Measurements from ENCODE around the gene ASMT.
"Not testable (repeated sequence)": the region's sequence is repeated elsewhere in the genome, so short reads cannot be mapped to it uniquely, and the experiment has no call there.

ASMT gene

GRCh38 chrX:1681439-1681838, 66.6 kb downstream of the ASMT start:
- H3K4me3 ChIP-seq (ENCODE audit: low read length), result no peak overlapping the region
- H3K36me3 ChIP-seq (ENCODE audit: control insufficient read depth, insufficient read depth, low read length), result no peaks in the 10 kb centered on the region
- no peaks in the 10 kb centered on the region for H3K4me1 ChIP-seq (ENCODE audit: control insufficient read depth, low read depth, low read length)
- no peak overlapping the region for H3K23ac ChIP-seq (ENCODE audit: low read length)
- H3K27ac ChIP-seq (ENCODE audit: low read depth, low read length), result no peak overlapping the region
- H2BK15ac ChIP-seq (replicated peaks; ENCODE audit: low read depth), result no peak overlapping the region
- H3K79me1 ChIP-seq (ENCODE audit: low read length), result no peaks in the 10 kb centered on the region
- H3K18ac ChIP-seq (ENCODE audit: low read length), result no peak overlapping the region
- no peak overlapping the region for H2BK5ac ChIP-seq (ENCODE audit: low read length)
- no peaks in the 10 kb centered on the region for H3K79me2 ChIP-seq (ENCODE audit: control insufficient read depth, insufficient read depth, low read length)
- no peak for DNase-seq
- H3K4ac ChIP-seq (ENCODE audit: low read depth, low read length), result no peak overlapping the region
- no peak overlapping the region for H3K56ac ChIP-seq (ENCODE audit: low read length)
- H3K9ac ChIP-seq (ENCODE audit: low read length), result no peak overlapping the region
- H4K8ac ChIP-seq (ENCODE audit: low read depth, low read length), result no peak overlapping the region
- no peak overlapping the region for H2BK120ac ChIP-seq (ENCODE audit: low read depth, low read length)
- H4K5ac ChIP-seq (ENCODE audit: low read length), result no peak overlapping the region
- no peak overlapping the region for H3K4me2 ChIP-seq (ENCODE audit: low read length)
- H3K27me3 ChIP-seq (ENCODE audit: insufficient read depth, low read length, poor library complexity), result no peaks in the 10 kb centered on the region
- H2AK5ac ChIP-seq (ENCODE audit: low read length), result no peak overlapping the region

- not testable (repeated sequence) for H3K36me3 ChIP-seq (ENCODE audit: control insufficient read depth, insufficient read depth, low read length); H3K27me3 ChIP-seq (ENCODE audit: insufficient read depth, low read length, poor library complexity); H3K18ac ChIP-seq (ENCODE audit: low read length); H2BK5ac ChIP-seq (ENCODE audit: low read length); H3K9ac ChIP-seq (ENCODE audit: low read length); H3K23ac ChIP-seq (ENCODE audit: low read length); H2AK5ac ChIP-seq (ENCODE audit: low read length); H2BK120ac ChIP-seq (ENCODE audit: low read depth, low read length); H3K4me1 ChIP-seq (ENCODE audit: control insufficient read depth, low read depth, low read length); H3K4me3 ChIP-seq (ENCODE audit: low read length); H3K79me2 ChIP-seq (ENCODE audit: control insufficient read depth, insufficient read depth, low read length); H2BK15ac ChIP-seq (replicated peaks; ENCODE audit: low read depth); H4K8ac ChIP-seq (ENCODE audit: low read depth, low read length); DNase-seq; H3K27ac ChIP-seq (ENCODE audit: low read depth, low read length); H3K4me2 ChIP-seq (ENCODE audit: low read length); H4K5ac ChIP-seq (ENCODE audit: low read length); H3K4ac ChIP-seq (ENCODE audit: low read depth, low read length); H3K56ac ChIP-seq (ENCODE audit: low read length); H3K79me1 ChIP-seq (ENCODE audit: low read length)
Observed at GRCh38 chrX:1681856-1682255, 67.0 kb downstream of the ASMT start.

DNA sequence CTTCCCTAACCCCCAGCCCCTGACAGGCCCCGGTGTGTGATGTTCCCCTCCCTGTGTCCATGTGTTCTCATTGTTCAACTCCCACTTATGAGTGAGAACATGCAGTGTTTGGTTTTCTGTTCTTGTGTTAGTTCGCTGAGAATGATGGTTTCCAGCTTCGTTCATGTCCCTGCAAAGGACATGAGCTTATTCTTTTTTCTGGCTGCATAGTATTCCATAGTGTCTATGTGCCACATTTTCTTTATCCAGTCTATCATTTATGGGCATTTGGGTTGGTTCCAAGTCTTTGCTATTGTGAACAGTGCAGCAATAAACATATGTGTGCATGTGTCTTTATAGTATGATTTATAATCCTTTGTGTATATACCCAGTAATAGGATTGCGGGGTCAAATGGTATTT, 67.6 kb downstream of the ASMT start:
- not testable (repeated sequence) for H3K4me2 ChIP-seq (ENCODE audit: low read length); H3K79me2 ChIP-seq (ENCODE audit: control insufficient read depth, insufficient read depth, low read length); H2AK5ac ChIP-seq (ENCODE audit: low read length); H4K5ac ChIP-seq (ENCODE audit: low read length); H3K4me3 ChIP-seq (ENCODE audit: low read length); H3K79me1 ChIP-seq (ENCODE audit: low read length); H2BK120ac ChIP-seq (ENCODE audit: low read depth, low read length); H3K27me3 ChIP-seq (ENCODE audit: insufficient read depth, low read length, poor library complexity); H3K4ac ChIP-seq (ENCODE audit: low read depth, low read length); H3K4me1 ChIP-seq (ENCODE audit: control insufficient read depth, low read depth, low read length); H2BK5ac ChIP-seq (ENCODE audit: low read length); H4K8ac ChIP-seq (ENCODE audit: low read depth, low read length); H2BK15ac ChIP-seq (replicated peaks; ENCODE audit: low read depth); H3K56ac ChIP-seq (ENCODE audit: low read length); DNase-seq; H3K36me3 ChIP-seq (ENCODE audit: control insufficient read depth, insufficient read depth, low read length); H3K23ac ChIP-seq (ENCODE audit: low read length); H3K18ac ChIP-seq (ENCODE audit: low read length); H3K9ac ChIP-seq (ENCODE audit: low read length); H3K27ac ChIP-seq (ENCODE audit: low read depth, low read length)
- no CpG with 5 or more reads among the region's 4 CpGs for WGBS (ENCODE audit: extremely low coverage, insufficient coverage, low lambda C conversion rate)

DNA sequence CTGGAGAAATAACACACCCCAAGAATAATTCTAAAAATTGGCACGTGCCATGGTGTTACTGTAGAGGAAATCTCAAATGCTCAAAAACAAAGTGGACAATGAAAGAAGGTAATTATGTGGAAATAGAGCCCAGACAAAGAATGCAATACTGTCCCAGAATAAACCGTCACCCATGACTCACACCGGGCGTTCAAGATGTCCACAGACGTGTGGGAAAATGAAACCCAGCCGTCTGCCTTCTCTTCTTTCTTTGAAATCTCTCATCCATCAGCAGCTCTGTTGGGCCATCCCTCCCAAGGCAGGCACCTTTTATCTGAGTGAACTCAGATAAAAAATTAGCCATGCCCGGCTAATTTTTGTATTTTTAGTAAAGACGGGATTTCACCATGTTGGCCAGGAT, 70.0 kb downstream of the ASMT start:
- not testable (repeated sequence) for H3K4ac ChIP-seq (ENCODE audit: low read depth, low read length); H3K79me1 ChIP-seq (ENCODE audit: low read length); H2BK15ac ChIP-seq (replicated peaks; ENCODE audit: low read depth); H3K4me2 ChIP-seq (ENCODE audit: low read length); H3K79me2 ChIP-seq (ENCODE audit: control insufficient read depth, insufficient read depth, low read length); H2BK120ac ChIP-seq (ENCODE audit: low read depth, low read length); H3K36me3 ChIP-seq (ENCODE audit: control insufficient read depth, insufficient read depth, low read length); H3K4me1 ChIP-seq (ENCODE audit: control insufficient read depth, low read depth, low read length); H3K9ac ChIP-seq (ENCODE audit: low read length); H4K8ac ChIP-seq (ENCODE audit: low read depth, low read length); H2AK5ac ChIP-seq (ENCODE audit: low read length); H3K23ac ChIP-seq (ENCODE audit: low read length); DNase-seq; H3K4me3 ChIP-seq (ENCODE audit: low read length); H3K56ac ChIP-seq (ENCODE audit: low read length); H3K18ac ChIP-seq (ENCODE audit: low read length); H2BK5ac ChIP-seq (ENCODE audit: low read length); H3K27me3 ChIP-seq (ENCODE audit: insufficient read depth, low read length, poor library complexity); H3K27ac ChIP-seq (ENCODE audit: low read depth, low read length); H4K5ac ChIP-seq (ENCODE audit: low read length)
- WGBS (ENCODE audit: extremely low coverage, insufficient coverage, low lambda C conversion rate), result no CpG with 5 or more reads among the region's 8 CpGs

- H3K4me2 ChIP-seq (ENCODE audit: low read length); H3K36me3 ChIP-seq (ENCODE audit: control insufficient read depth, insufficient read depth, low read length); H2BK5ac ChIP-seq (ENCODE audit: low read length); H3K23ac ChIP-seq (ENCODE audit: low read length); H3K27me3 ChIP-seq (ENCODE audit: insufficient read depth, low read length, poor library complexity); H2BK120ac ChIP-seq (ENCODE audit: low read depth, low read length); H3K79me2 ChIP-seq (ENCODE audit: control insufficient read depth, insufficient read depth, low read length); H3K4me1 ChIP-seq (ENCODE audit: control insufficient read depth, low read depth, low read length); H4K5ac ChIP-seq (ENCODE audit: low read length); H2BK15ac ChIP-seq (replicated peaks; ENCODE audit: low read depth); H3K56ac ChIP-seq (ENCODE audit: low read length); H2AK5ac ChIP-seq (ENCODE audit: low read length); H3K79me1 ChIP-seq (ENCODE audit: low read length); H3K4me3 ChIP-seq (ENCODE audit: low read length); H3K27ac ChIP-seq (ENCODE audit: low read depth, low read length); H3K9ac ChIP-seq (ENCODE audit: low read length); DNase-seq; H3K4ac ChIP-seq (ENCODE audit: low read depth, low read length); H3K18ac ChIP-seq (ENCODE audit: low read length); H4K8ac ChIP-seq (ENCODE audit: low read depth, low read length): not testable (repeated sequence)
- no CpG with 5 or more reads among the region's 3 CpGs for WGBS (ENCODE audit: extremely low coverage, insufficient coverage, low lambda C conversion rate)
Observed at GRCh38 chrX:1685444-1685880, 70.6 kb downstream of the ASMT start.

- H3K18ac ChIP-seq (ENCODE audit: low read length), result no peak overlapping the region
- H3K27me3 ChIP-seq (ENCODE audit: insufficient read depth, low read length, poor library complexity), result no peaks in the 10 kb centered on the region
- no peak overlapping the region for H3K4me3 ChIP-seq (ENCODE audit: low read length)
- no peak overlapping the region for H2BK5ac ChIP-seq (ENCODE audit: low read length)
- no peak overlapping the region for H3K27ac ChIP-seq (ENCODE audit: low read depth, low read length)
- no peaks in the 10 kb centered on the region for H3K4me1 ChIP-seq (ENCODE audit: control insufficient read depth, low read depth, low read length)
- no peak overlapping the region for H3K56ac ChIP-seq (ENCODE audit: low read length)
- H2AK5ac ChIP-seq (ENCODE audit: low read length), result no peak overlapping the region
- no peaks in the 10 kb centered on the region for H3K79me1 ChIP-seq (ENCODE audit: low read length)
- no peak overlapping the region for H4K5ac ChIP-seq (ENCODE audit: low read length)
- no peak overlapping the region for H4K8ac ChIP-seq (ENCODE audit: low read depth, low read length)
- no peak overlapping the region for H3K9ac ChIP-seq (ENCODE audit: low read length)
- H3K36me3 ChIP-seq (ENCODE audit: control insufficient read depth, insufficient read depth, low read length), result no peaks in the 10 kb centered on the region
- no CpG with 5 or more reads among the region's 2 CpGs for WGBS (ENCODE audit: extremely low coverage, insufficient coverage, low lambda C conversion rate)
- no peak for DNase-seq
- H3K79me2 ChIP-seq (ENCODE audit: control insufficient read depth, insufficient read depth, low read length), result no peaks in the 10 kb centered on the region
- H3K4me2 ChIP-seq (ENCODE audit: low read length), result no peak overlapping the region
- no peak overlapping the region for H2BK15ac ChIP-seq (replicated peaks; ENCODE audit: low read depth)
- H3K4ac ChIP-seq (ENCODE audit: low read depth, low read length), result no peak overlapping the region
- no peak overlapping the region for H3K23ac ChIP-seq (ENCODE audit: low read length)
- H2BK120ac ChIP-seq (ENCODE audit: low read depth, low read length), result no peak overlapping the region
Observed at GRCh38 chrX:1686642-1687041, 71.8 kb downstream of the ASMT start.

Data from mesendoderm (in vitro differentiated cells).